Mucosa of descending colon (tissue), 3 donors: ENCODE results near the gene CSNK2B. TPM values are rescaled to one million over a fixed set of nuclear protein-coding genes. Genes with fewer than 3 reads are reported as not detected.
A peak's percentile ranks its signal among the peaks of the same experiment; 100 is the strongest.

Experiments
- ATAC-seq: fragments of 200-7000 bp; cut with Tn5 transposase; one replicate; pipeline ENCODE4 v1.9.1; 2020; ENCODE audit warnings: mild to moderate bottlenecking, moderate library complexity
- DNase-seq, 3 donors: peaks; one replicate each; pipeline ENCODE4 v3.0.0-alpha.2; 2020
- H3K36me3 ChIP-seq: fragments of 200-600 bp; one replicate; pipeline ENCODE4 v1.8.0; 2021; ENCODE audit warnings: low read depth, mild to moderate bottlenecking
- H3K4me1 ChIP-seq: fragments of 200-600 bp; one replicate; pipeline ENCODE4 v1.8.0; 2021; ENCODE audit warnings: low read depth, mild to moderate bottlenecking
- H3K4me3 ChIP-seq: fragments of 200-600 bp; one replicate; pipeline ENCODE4 v1.8.0; 2021; ENCODE audit warnings: mild to moderate bottlenecking
- H3K9me3 ChIP-seq: fragments of 200-600 bp; one replicate; pipeline ENCODE4 v1.8.0; 2021; ENCODE audit warnings: mild to moderate bottlenecking
- CTCF ChIP-seq: fragments of 200-600 bp; IDR thresholded peaks from one replicate; pipeline ENCODE4 v1.8.0; 2022; ENCODE audit warnings: antibody characterized with exemption, mild to moderate bottlenecking
- intact Hi-C, 2 donors: fragments of 100-400 bp; cut with DNase I in 1 of 2; cut with micrococcal nuclease in 1 of 2; formaldehyde crosslinking; loops; one replicate each; pipeline versions ENCODE4 v1.11.0 to v1.11.1; 2022; cut with DNase I, micrococcal nuclease
- total RNA-seq, 3 donors: library from RNA; stranded (reverse); fragmentation: NEBNext Ultra II Directional in 2 of 3; extraction: Animal tissue kit (Norgen Biotek cat#: 25700) in 2 of 3; gene quantifications; one replicate each; pipeline versions ENCODE4 v1.2.1 to v1.2.4, GENCODE V29; 2021 to 2023
- donor health status: DM: no; HTN: no; CAD: no; lungs with moderate emphysema.
- donor health status: DM: no; HTN: no; CAD: no.
- donor health status: DM: no; HTN: yes; CAD: no.

Gene CSNK2B
- total RNA-seq, 3 donors from 2014 or later, result 125 to 147 (median 134) TPM

GRCh38 chr6:31663961-31664789 lies 1.7 kb upstream of the CSNK2B start:
- Histone ChIP-seq H3K4me1 (peaks cover 34% of the 10 kb centered on the region), H3K9me3 (no peaks in the 10 kb centered on the region), H3K4me3 (peak overlapping the region; percentile 81), H3K36me3 (peaks cover 5% of the 10 kb centered on the region)
- TF ChIP-seq CTCF, result no peak
- DNase-seq (peak in 2 of 3 donors; percentile 28 to 49), ATAC-seq (no peak)
- intact Hi-C loops, result no loop called here

- intact Hi-C loops, result no loop called here
- ATAC-seq (peak; percentile 73), DNase-seq (peak; percentile 90 to 96 (median 94))
- Histone ChIP-seq H3K4me1 (peaks cover 27% of the 10 kb centered on the region), H3K36me3 (peaks cover 10% of the 10 kb centered on the region), H3K9me3 (no peaks in the 10 kb centered on the region), H3K4me3 (peak within 1 kb of the TSS; percentile 81)
- no peak for TF ChIP-seq CTCF
Measured at GRCh38 chr6:31664790-31665500, 935 bp upstream of the CSNK2B start, which contains the start of gene GPANK1. GPANK1 (minus strand) TSS chr6:31664997; CDS start chr6:31664478, 519 bp downstream.

GRCh38 chr6:31666337-31666965 lies 571 bp downstream of the CSNK2B start:
- no peak for DNase-seq
- Histone ChIP-seq H3K36me3 (peaks cover 10% of the 10 kb centered on the region), H3K9me3 (no peaks in the 10 kb centered on the region), H3K4me3 (peak overlapping the region; percentile 81), H3K4me1 (peaks cover 22% of the 10 kb centered on the region)
- ATAC-seq, result no peak
- TF ChIP-seq CTCF, result no peak
- intact Hi-C loops, result no loop called here

- DNase-seq, result no peak
- H3K4me3 ChIP-seq, result no peak within 1 kb of the TSS
- peaks cover 10% of the 10 kb centered on the region for H3K36me3 ChIP-seq
- ATAC-seq, result no peak
- H3K9me3 ChIP-seq, result no peaks in the 10 kb centered on the region
- intact Hi-C loops, result no loop called here
- peaks cover 9% of the 10 kb centered on the region for H3K4me1 ChIP-seq
- TF ChIP-seq CTCF, result no peak
Measured at GRCh38 chr6:31669676-31670075, 3.8 kb downstream of the CSNK2B start, which contains the start of gene LY6G5B. LY6G5B (plus strand) TSS chr6:31669976; CDS start chr6:31670951, 975 bp downstream.

- no peak for DNase-seq
- peaks cover 11% of the 10 kb centered on the region for H3K4me1 ChIP-seq
- no peak for TF ChIP-seq CTCF
- H3K4me3 ChIP-seq, result no peak overlapping the region
- no peaks in the 10 kb centered on the region for H3K9me3 ChIP-seq
- intact Hi-C loops, result no loop called here
- no peak for ATAC-seq
- no peaks in the 10 kb centered on the region for H3K36me3 ChIP-seq
Measured at GRCh38 chr6:31676322-31676903, 10.5 kb downstream of the CSNK2B start.
